H1 (cell line): Measurements from ENCODE around the gene MANSC1. TPM values are rescaled to one million over a fixed set of nuclear protein-coding genes. Genes with fewer than 3 reads are reported as not detected.
A peak's percentile ranks its signal among the peaks of the same experiment; 100 is the strongest.

Source experiments
- CTCF ChIA-PET: fragments of 300-600 bp; sonication (Branson Sonifier 250); formaldehyde crosslinking; loops from one replicate; lab custom pipeline; 2021; ENCODE audit not compliant: partially characterized antibody; lab: Charles Lee
- POLR2A ChIA-PET: fragments of 300-600 bp; sonication (Branson Sonifier 250); formaldehyde crosslinking; loops from one replicate; lab custom pipeline; 2021; ENCODE audit warnings: inconsistent platforms; ENCODE audit not compliant: partially characterized antibody; lab: Charles Lee
- DNase-seq, 2 experiments: peaks; one replicate each; pipeline versions ENCODE4 v3.0.0 to v3.0.0-alpha.2; 2010 to 2022; ENCODE audit warnings: low spot score in 2 of 2, low read depth in 1 of 2, mixed read lengths in 1 of 2
- FAIRE-seq: peaks from 2 replicates; lab custom pipeline; 2011; peaks lifted over from hg19 to GRCh38; lab: Jason Lieb, UNC
- H2AFZ ChIP-seq: 2 replicates; pipeline ENCODE4 v1.8.1; 2012; ENCODE audit warnings: low read length, inconsistent platforms
- H2AK5ac ChIP-seq: 2 replicates; pipeline ENCODE4 v1.6.1; 2013; ENCODE audit warnings: low read depth, low read length
- H2BK120ac ChIP-seq: replicated peaks from 2 replicates; pipeline ENCODE3; 2013; ENCODE audit warnings: low read depth, low read length, inconsistent platforms
- H2BK12ac ChIP-seq: 2 replicates; pipeline ENCODE4 v1.6.1; 2013; ENCODE audit warnings: low read depth, low read length
- H2BK15ac ChIP-seq: 2 replicates; pipeline ENCODE4 v1.6.1; 2013; ENCODE audit warnings: low read length
- H2BK20ac ChIP-seq: 2 replicates; pipeline ENCODE4 v1.6.1; 2013; ENCODE audit warnings: low read length
- H2BK5ac ChIP-seq: 2 replicates; pipeline ENCODE4 v1.6.1; 2013; ENCODE audit warnings: low read depth, low read length
- H3K14ac ChIP-seq: 2 replicates; pipeline ENCODE4 v1.6.1; 2013; ENCODE audit warnings: inconsistent platforms; ENCODE audit not compliant: insufficient read length
- H3K18ac ChIP-seq: 2 replicates; pipeline ENCODE4 v1.6.1; 2013; ENCODE audit warnings: low read length; ENCODE audit errors: extremely low read depth
- H3K23ac ChIP-seq: 2 replicates; pipeline ENCODE4 v1.6.1; 2013; ENCODE audit warnings: inconsistent platforms; ENCODE audit not compliant: insufficient read length
- H3K23me2 ChIP-seq: 2 replicates; pipeline ENCODE4 v1.6.1; 2013; ENCODE audit warnings: low read depth, low read length
- H3K27ac ChIP-seq: 2 replicates; pipeline ENCODE4 v1.6.1; 2011; ENCODE audit warnings: low read depth, low read length, inconsistent platforms
- H3K27me3 ChIP-seq, 4 experiments: replicated peaks in 1 of 4; 1 replicate in 1 of 4; 2 replicates in 3 of 4; pipeline versions ENCODE4 v1.6.1 to v1.8.1; 2011 to 2013; ENCODE audit warnings: low read length in 3 of 4, mild to moderate bottlenecking in 3 of 4, inconsistent platforms in 2 of 4, mixed read lengths in 2 of 4, moderate library complexity in 1 of 4; ENCODE audit not compliant: control insufficient read depth in 3 of 4, insufficient read depth in 3 of 4; ENCODE audit errors: extremely low read depth in 1 of 4
- H3K36me3 ChIP-seq, 4 experiments: 2 replicates each; pipeline versions ENCODE4 v1.6.1 to v1.8.1; 2011 to 2013; ENCODE audit warnings: mild to moderate bottlenecking in 4 of 4, low read length in 3 of 4, moderate library complexity in 2 of 4, control low read depth in 1 of 4, inconsistent platforms in 1 of 4; ENCODE audit not compliant: insufficient read depth in 4 of 4, control insufficient read depth in 2 of 4
- H3K4ac ChIP-seq: replicated peaks from 2 replicates; pipeline ENCODE3; 2013; ENCODE audit warnings: low read length, low read depth, mixed read lengths, inconsistent platforms; ENCODE audit not compliant: insufficient read length
- H3K4me1 ChIP-seq, 4 experiments: replicated peaks in 1 of 4; 1 replicate in 1 of 4; 2 replicates in 3 of 4; pipeline versions ENCODE4 v1.6.1 to v1.8.1; 2011 to 2013; ENCODE audit warnings: low read length in 3 of 4, inconsistent platforms in 2 of 4, mixed read lengths in 1 of 4; ENCODE audit not compliant: insufficient read depth in 4 of 4, control insufficient read depth in 3 of 4
- H3K4me2 ChIP-seq, 2 experiments: 2 replicates each; pipeline versions ENCODE4 v1.6.1 to v1.8.1; 2011 to 2013; ENCODE audit warnings: low read depth in 2 of 2, low read length in 2 of 2, control low read depth in 1 of 2, inconsistent platforms in 1 of 2, mild to moderate bottlenecking in 1 of 2; ENCODE audit not compliant: insufficient read depth in 1 of 2
- H3K4me3 ChIP-seq, 4 experiments: fragments of 200-600, 300-600 bp in 1 of 4; sonication (generic), shearing (Covaris generic), sonication (Bioruptor Twin) in 1 of 4; 2 replicates each; pipeline versions ENCODE4 v1.5.1 to v1.8.1; 2011 to 2016; ENCODE audit warnings: low read length in 4 of 4, low read depth in 3 of 4, control low read depth in 2 of 4, inconsistent platforms in 2 of 4, mild to moderate bottlenecking in 2 of 4, mixed read lengths in 1 of 4, moderate library complexity in 1 of 4; ENCODE audit not compliant: insufficient read depth in 2 of 4; ENCODE audit errors: extremely low read depth in 1 of 4
- H3K56ac ChIP-seq: replicated peaks from 2 replicates; pipeline ENCODE3; 2013; ENCODE audit warnings: low read depth, mild to moderate bottlenecking, mixed read lengths, low read length, inconsistent platforms; ENCODE audit not compliant: insufficient read length
- H3K79me1 ChIP-seq: 2 replicates; pipeline ENCODE4 v1.6.1; 2013; ENCODE audit warnings: low read depth, low read length, control low read depth
- H3K79me2 ChIP-seq, 2 experiments: 2 replicates each; pipeline versions ENCODE4 v1.6.1 to v1.8.1; 2012 to 2013; ENCODE audit warnings: low read length in 2 of 2, mild to moderate bottlenecking in 2 of 2, inconsistent platforms in 1 of 2; ENCODE audit not compliant: insufficient read depth in 2 of 2, control insufficient read depth in 1 of 2
- H3K9ac ChIP-seq, 4 experiments: replicated peaks in 1 of 4; 1 replicate in 1 of 4; 2 replicates in 3 of 4; pipeline versions ENCODE4 v1.6.1 to v1.8.1; 2011 to 2013; ENCODE audit warnings: low read depth in 3 of 4, low read length in 3 of 4, control low read depth in 2 of 4, mild to moderate bottlenecking in 2 of 4, moderate library complexity in 2 of 4, inconsistent platforms in 1 of 4; ENCODE audit errors: extremely low read depth in 1 of 4
- H3K9me3 ChIP-seq, 2 experiments: 2 replicates each; pipeline versions ENCODE4 v1.6.1 to v1.8.1; 2012 to 2013; ENCODE audit warnings: mild to moderate bottlenecking in 2 of 2, moderate library complexity in 2 of 2, control low read depth in 1 of 2, inconsistent platforms in 1 of 2, low read depth in 1 of 2, low read length in 1 of 2, mixed read lengths in 1 of 2; ENCODE audit not compliant: insufficient read depth in 2 of 2
- H4K20me1 ChIP-seq, 2 experiments: replicated peaks in 1 of 2; 2 replicates each; pipeline versions ENCODE3 to v1.8.1; 2011 to 2013; ENCODE audit warnings: inconsistent platforms in 2 of 2, low read length in 2 of 2, mild to moderate bottlenecking in 1 of 2; ENCODE audit not compliant: insufficient read depth in 2 of 2, control insufficient read depth in 1 of 2
- H4K5ac ChIP-seq: 2 replicates; pipeline ENCODE4 v1.6.1; 2013; ENCODE audit warnings: low read length, low read depth, mixed read lengths, inconsistent platforms; ENCODE audit not compliant: insufficient read length
- H4K8ac ChIP-seq: 2 replicates; pipeline ENCODE4 v1.8.0; 2013; ENCODE audit warnings: mild to moderate bottlenecking, moderate library complexity, low read length, inconsistent platforms; ENCODE audit not compliant: insufficient read depth; ENCODE audit errors: extremely low read depth
- H4K91ac ChIP-seq: replicated peaks from 2 replicates; pipeline ENCODE3; 2013; ENCODE audit warnings: low read length, mixed read lengths, inconsistent platforms; ENCODE audit not compliant: insufficient read length
- BRCA1 ChIP-seq: IDR thresholded peaks from 2 replicates; pipeline ENCODE4 v1.6.1; 2012; ENCODE audit warnings: low read depth, low read length, improper control_type of control experiment
- CBX8 ChIP-seq: fragments of 300-800, 300-1000 bp; sonication (generic); IDR thresholded peaks from 2 replicates; pipeline ENCODE4 v1.7.1; 2016; ENCODE audit warnings: low read depth, low read length, borderline replicate concordance
- E2F6 ChIP-seq: IDR thresholded peaks from 2 replicates; pipeline ENCODE4 v1.6.1; 2012; ENCODE audit warnings: inconsistent platforms
- MAFK ChIP-seq: IDR thresholded peaks from 2 replicates; pipeline ENCODE4 v1.6.1; 2012; ENCODE audit warnings: low read depth, mild to moderate bottlenecking, improper control_type of control experiment, low read length
- NANOG ChIP-seq: IDR thresholded peaks from 2 replicates; pipeline ENCODE4 v1.6.1; 2011; ENCODE audit warnings: low read length, low read depth, mild to moderate bottlenecking, inconsistent platforms; ENCODE audit not compliant: insufficient read depth, poor library complexity, severe bottlenecking
- SIX5 ChIP-seq: IDR thresholded peaks from 2 replicates; pipeline ENCODE4 v1.6.1; 2011; ENCODE audit warnings: mild to moderate bottlenecking, low read depth, low read length
- WGBS, 2 experiments: shearing (Covaris generic) in 1 of 2; methylation state at CpG; one replicate each; pipeline versions ENCODE4 v1.1.6 to v1.1.7; 2013 to 2015; ENCODE audit warnings: low lambda C conversion rate in 2 of 2, mixed read lengths in 2 of 2, inconsistent platforms in 1 of 2, low coverage in 1 of 2, missing lambda C conversion rate in 1 of 2; ENCODE audit not compliant: insufficient replicate concordance in 2 of 2, insufficient coverage in 1 of 2, insufficient read length in 1 of 2; ENCODE audit errors: extremely low coverage in 1 of 2, missing lambda C conversion rate in 1 of 2; 5-methylcytosine and 5-hydroxymethylcytosine counted together
- polyA plus RNA-seq, 7 experiments: library from polyadenylated mRNA; depleted of rRNA in 3 of 7; stranded (reverse) in 5 of 7; unstranded in 2 of 7; fragments of >200 nt in 5 of 7; fragments of 200-250 nt in 2 of 7; gene quantifications; 1 replicate in 5 of 7; 2 replicates in 1 of 7; 4 replicates in 1 of 7; pipeline versions ENCODE4 v1.2.1 to v1.2.3, GENCODE V29; 2011 to 2013; ENCODE audit warnings: missing spikeins in 2 of 7, mixed read lengths in 2 of 7
- total RNA-seq: library from RNA; stranded (reverse); fragmentation: NEBNext Ultra II Directional; extraction: Animal tissue kit (Norgen Biotek cat#: 25700); gene quantifications from 2 replicates; pipeline ENCODE4 v1.2.1, GENCODE V29; 2021

MANSC1 gene
- total and polyA plus RNA-seq, 2 of the 8 experiments (the other 6 are each of a cell fraction or from before 2014, with no cell fraction given): 2.0 to 8.9 TPM

DNA sequence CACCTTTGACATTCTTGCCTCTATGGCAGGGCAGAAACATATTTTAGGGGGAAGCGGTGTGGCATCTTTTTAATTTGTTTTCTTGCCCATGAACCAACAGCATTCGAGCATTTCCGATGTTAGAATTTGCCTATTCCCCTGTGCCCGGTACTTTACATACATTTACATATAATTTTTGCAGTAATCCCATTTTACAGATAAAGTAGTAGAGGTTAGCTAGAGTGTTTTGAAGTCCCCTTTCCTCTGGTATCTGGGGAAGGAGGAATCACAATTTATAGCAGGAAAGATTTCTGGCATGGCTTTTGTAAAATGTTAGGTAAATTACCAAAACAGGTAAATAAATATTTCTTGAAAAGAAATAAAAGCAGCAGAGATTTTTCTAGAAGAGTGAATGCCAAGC lies 8.5 kb upstream of the MANSC1 start:
- no peak overlapping the region for H4K91ac ChIP-seq
- no peak overlapping the region for H2BK120ac ChIP-seq
- no peak overlapping the region for H3K27ac ChIP-seq
- H2BK15ac ChIP-seq: no peak overlapping the region
- H3K79me2 ChIP-seq: peaks cover 0 to 10% of the 10 kb centered on the region in 2 experiments; a peak in 2 of 4 replicates
- no peak for TF ChIP-seq E2F6
- no peak for TF ChIP-seq CBX8
- no peak for TF ChIP-seq NANOG
- no peak for TF ChIP-seq BRCA1
- no peak for TF ChIP-seq MAFK
- TF ChIP-seq SIX5: no peak
- POLR2A ChIA-PET: interaction anchor here (0.6 to 2.9 kb wide), 5 partner anchors 9 to 365 kb away, joined by 3 to 10 read pairs (median 10); partner anchors contain the start of gene LRP6
- DNase-seq (no peak), FAIRE-seq (no peak)
- H3K23me2 ChIP-seq: peaks cover 7% of the 10 kb centered on the region; the same call in 1 of the 2 replicates
- H3K36me3 ChIP-seq: peaks cover 0 to 5% (median under 1%) of the 10 kb centered on the region in 4 experiments; a peak in 1 of 8 replicates
- H3K4ac ChIP-seq: no peak overlapping the region
- H3K14ac ChIP-seq: no peak overlapping the region
- H3K79me1 ChIP-seq: no peaks in the 10 kb centered on the region; the same call in 1 of the 2 replicates
- no peak overlapping the region for H4K5ac ChIP-seq
- H3K9me3 ChIP-seq: no peaks in the 10 kb centered on the region
- H2BK12ac ChIP-seq: no peak overlapping the region
- H4K8ac ChIP-seq: no peak overlapping the region
- CTCF ChIA-PET: interaction anchor here (0.9 to 3.8 kb wide), 6 partner anchors 17 to 379 kb away, joined by 3 to 24 read pairs (median 6); no protein-coding TSS in a partner anchor
- no peak overlapping the region for H2AFZ ChIP-seq
- 95% methylated on average over 4 of the region's 4 CpGs; no CpG with 5 or more reads in 1 of the 2 experiments for WGBS, 2 experiments
- H4K20me1 ChIP-seq: no peaks in the 10 kb centered on the region
- H2BK5ac ChIP-seq: no peak overlapping the region
- H3K4me1 ChIP-seq: peaks cover 0 to 6% (median 2%) of the 10 kb centered on the region in 4 experiments; a peak in 3 of 7 replicates
- no peak overlapping the region for H2AK5ac ChIP-seq
- H3K4me2 ChIP-seq: peak overlapping the region; percentile 86 to 98; a peak in 1 of 4 replicates
- peak overlapping the region in 1 of 4 experiments; percentile 83; a peak in 2 of 8 replicates for H3K4me3 ChIP-seq
- H3K18ac ChIP-seq: no peak overlapping the region
- H3K56ac ChIP-seq: no peak overlapping the region
- no peak overlapping the region for H3K23ac ChIP-seq
- H2BK20ac ChIP-seq: no peak overlapping the region
- no peaks in the 10 kb centered on the region for H3K27me3 ChIP-seq
- H3K9ac ChIP-seq: no peak overlapping the region
